Measurements from ENCODE around the gene RLF.

- TF ChIP-seq ZBTB11 (CRISPR knock-in tag; IDR thresholded peaks at IDR 0.05) (no peak), SREBF2 (IDR thresholded peaks at IDR 0.05; ENCODE audit: low read length) (no peak), CTCF (IDR thresholded peaks at IDR 0.05 in 2 of 3, conservative IDR thresholded peaks at IDR 0.05 in 1 of 3; ENCODE audit: control insufficient read depth in 2 of 3, extremely low read depth in 1 of 3, insufficient read depth in 1 of 3, low read depth in 3 of 3, low read length in 3 of 3) (no peak), POLR2AphosphoS2 (IDR thresholded peaks at IDR 0.05; ENCODE audit: low read depth, low read length) (no peak), POLR2AphosphoS5 (IDR thresholded peaks at IDR 0.05; ENCODE audit: low read length) (no peak), STAT1 (conservative IDR thresholded peaks at IDR 0.05) (no peak), POLR2A (IDR thresholded peaks at IDR 0.05; ENCODE audit: low read depth, low read length) (no peak), ETV6 (conservative IDR thresholded peaks at IDR 0.05 in 1 of 2, IDR thresholded peaks at IDR 0.05 in 1 of 2; ENCODE audit: borderline replicate concordance in 1 of 2, low read depth in 1 of 2) (no peak), EZH2 (IDR thresholded peaks at IDR 0.05; ENCODE audit: borderline replicate concordance, control insufficient read depth, low read depth, low read length) (no peak), NRF1 (conservative IDR thresholded peaks at IDR 0.05; ENCODE audit: low read depth, low read length) (no peak)
- TF ChIP-seq, protein P1, sequence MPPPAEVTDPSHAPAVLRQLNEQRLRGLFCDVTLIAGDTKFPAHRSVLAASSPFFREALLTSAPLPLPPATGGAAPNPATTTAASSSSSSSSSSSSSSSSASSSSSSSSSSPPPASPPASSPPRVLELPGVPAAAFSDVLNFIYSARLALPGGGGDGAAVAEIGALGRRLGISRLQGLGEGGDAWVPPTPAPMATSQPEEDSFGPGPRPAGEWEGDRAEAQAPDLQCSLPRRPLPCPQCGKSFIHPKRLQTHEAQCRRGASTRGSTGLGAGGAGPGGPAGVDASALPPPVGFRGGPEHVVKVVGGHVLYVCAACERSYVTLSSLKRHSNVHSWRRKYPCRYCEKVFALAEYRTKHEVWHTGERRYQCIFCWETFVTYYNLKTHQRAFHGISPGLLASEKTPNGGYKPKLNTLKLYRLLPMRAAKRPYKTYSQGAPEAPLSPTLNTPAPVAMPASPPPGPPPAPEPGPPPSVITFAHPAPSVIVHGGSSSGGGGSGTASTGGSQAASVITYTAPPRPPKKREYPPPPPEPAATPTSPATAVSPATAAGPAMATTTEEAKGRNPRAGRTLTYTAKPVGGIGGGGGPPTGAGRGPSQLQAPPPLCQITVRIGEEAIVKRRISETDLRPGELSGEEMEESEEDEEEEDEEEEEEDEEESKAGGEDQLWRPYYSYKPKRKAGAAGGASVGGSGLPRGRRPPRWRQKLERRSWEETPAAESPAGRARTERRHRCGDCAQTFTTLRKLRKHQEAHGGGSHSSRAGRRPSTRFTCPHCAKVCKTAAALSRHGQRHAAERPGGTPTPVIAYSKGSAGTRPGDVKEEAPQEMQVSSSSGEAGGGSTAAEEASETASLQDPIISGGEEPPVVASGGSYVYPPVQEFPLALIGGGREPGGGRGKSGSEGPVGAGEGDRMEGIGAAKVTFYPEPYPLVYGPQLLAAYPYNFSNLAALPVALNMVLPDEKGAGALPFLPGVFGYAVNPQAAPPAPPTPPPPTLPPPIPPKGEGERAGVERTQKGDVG (CRISPR knock-in tag; IDR thresholded peaks at IDR 0.05) = no peak
- TF ChIP-seq, protein P2, sequence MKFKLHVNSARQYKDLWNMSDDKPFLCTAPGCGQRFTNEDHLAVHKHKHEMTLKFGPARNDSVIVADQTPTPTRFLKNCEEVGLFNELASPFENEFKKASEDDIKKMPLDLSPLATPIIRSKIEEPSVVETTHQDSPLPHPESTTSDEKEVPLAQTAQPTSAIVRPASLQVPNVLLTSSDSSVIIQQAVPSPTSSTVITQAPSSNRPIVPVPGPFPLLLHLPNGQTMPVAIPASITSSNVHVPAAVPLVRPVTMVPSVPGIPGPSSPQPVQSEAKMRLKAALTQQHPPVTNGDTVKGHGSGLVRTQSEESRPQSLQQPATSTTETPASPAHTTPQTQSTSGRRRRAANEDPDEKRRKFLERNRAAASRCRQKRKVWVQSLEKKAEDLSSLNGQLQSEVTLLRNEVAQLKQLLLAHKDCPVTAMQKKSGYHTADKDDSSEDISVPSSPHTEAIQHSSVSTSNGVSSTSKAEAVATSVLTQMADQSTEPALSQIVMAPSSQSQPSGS (IDR thresholded peaks at IDR 0.05; ENCODE audit: low read length) = no peak
- TF ChIP-seq, protein P3, sequence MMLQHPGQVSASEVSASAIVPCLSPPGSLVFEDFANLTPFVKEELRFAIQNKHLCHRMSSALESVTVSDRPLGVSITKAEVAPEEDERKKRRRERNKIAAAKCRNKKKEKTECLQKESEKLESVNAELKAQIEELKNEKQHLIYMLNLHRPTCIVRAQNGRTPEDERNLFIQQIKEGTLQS (IDR thresholded peaks at IDR 0.05; ENCODE audit: borderline replicate concordance, extremely low read depth, low read depth, low read length) = no peak
These were observed 84.5 kb downstream of the RLF start for GRCh38 chr1:40245686-40246085.

All from GM12878 (cell line).